Aorta (tissue), 5 donors: ENCODE data around the gene PCP2. TPM values are rescaled to one million over a fixed set of nuclear protein-coding genes. Genes with fewer than 3 reads are reported as not detected.

Experiments used
- ATAC-seq: fragments of 200-7000 bp; cut with Tn5 transposase; one replicate; pipeline ENCODE4 v1.9.1; 2022; ENCODE audit warnings: moderate library complexity; ENCODE audit not compliant: low FRiP score
- DNase-seq, 2 donors: peaks; one replicate each; pipeline ENCODE4 v3.0.0-alpha.2; 2020
- H3K27ac ChIP-seq, 2 donors: one replicate each; pipeline ENCODE4 v1.5.1; 2013; ENCODE audit warnings: low read length in 2 of 2, mild to moderate bottlenecking in 2 of 2, moderate library complexity in 2 of 2, control low read depth in 1 of 2, inconsistent platforms in 1 of 2, low read depth in 1 of 2
- H3K27me3 ChIP-seq, 2 donors: one replicate each; pipeline ENCODE4 v1.6.1; 2013; ENCODE audit warnings: control low read depth in 1 of 2, low read length in 1 of 2, mild to moderate bottlenecking in 1 of 2, moderate library complexity in 1 of 2; ENCODE audit not compliant: insufficient read depth in 2 of 2, control insufficient read depth in 1 of 2
- H3K36me3 ChIP-seq, 2 donors: one replicate each; pipeline ENCODE4 v1.6.1; 2013; ENCODE audit warnings: control low read depth in 1 of 2, low read length in 1 of 2, mild to moderate bottlenecking in 1 of 2; ENCODE audit not compliant: insufficient read depth in 2 of 2, control insufficient read depth in 1 of 2
- H3K4me1 ChIP-seq, 2 donors: one replicate each; pipeline ENCODE4 v1.6.1; 2013; ENCODE audit warnings: low read length in 2 of 2, control low read depth in 1 of 2, mild to moderate bottlenecking in 1 of 2, moderate library complexity in 1 of 2; ENCODE audit not compliant: insufficient read depth in 2 of 2, control insufficient read depth in 1 of 2
- H3K4me3 ChIP-seq, 2 donors: one replicate each; pipeline ENCODE4 v1.5.1; 2013; ENCODE audit warnings: low read length in 2 of 2, control low read depth in 1 of 2, mild to moderate bottlenecking in 1 of 2
- H3K9me3 ChIP-seq: one replicate; pipeline ENCODE4 v1.6.1; 2013; ENCODE audit warnings: mild to moderate bottlenecking, low read length; ENCODE audit not compliant: control insufficient read depth
- WGBS, 2 donors: extraction: QIAGEN DNeasy Blood & Tissue Kit; methylation state at CpG; one replicate each; pipeline ENCODE4 v1.1.7; 2013; 5-methylcytosine and 5-hydroxymethylcytosine counted together
- intact Hi-C, 2 donors: fragments of 100-400 bp; cut with DNase I; formaldehyde crosslinking; loops; one replicate each; pipeline versions ENCODE4 v1.14.2 to v1.15.0; 2022
- polyA plus RNA-seq, 2 donors: library from polyadenylated mRNA; stranded (reverse); fragments of 200-250 nt; gene quantifications; one replicate each; pipeline ENCODE4 v1.2.3, GENCODE V29; 2013
- total RNA-seq, 2 donors: library from RNA; stranded (reverse); fragmentation: NEBNext Ultra II Directional; extraction: Animal tissue kit (Norgen Biotek cat#: 25700); gene quantifications; one replicate each; pipeline ENCODE4 v1.2.1, GENCODE V29; 2021
- donor health status: healthy with polysubstance abuse.
- donor health status: Bipolar disorder and iron deficiency.
- donor health status: DM: no; HTN: no; CAD: no.
- donor health status: DM: no; HTN: no; CAD: no.
- donor health status: DM: yes; HTN: yes; CAD: no.

The PCP2 gene
- total and polyA plus RNA-seq, 4 donors: not detected

- Histone ChIP-seq H3K4me1 (no peaks in the 10 kb centered on the region), H3K9me3 (no peaks in the 10 kb centered on the region), H3K27ac (no peak overlapping the region), H3K36me3 (no peaks in the 10 kb centered on the region), H3K4me3 (no peak overlapping the region), H3K27me3 (no peaks in the 10 kb centered on the region)
- peak; percentile 88 for ATAC-seq
- peak; percentile 86 to 95 for DNase-seq
- intact Hi-C loops: loop anchor here (1.0 to 10.0 kb wide), 3 partner anchors 28 to 145 kb away; partner anchors contain the start of gene TRAPPC5 (in 1 of the 2)
- 3 to 4% methylated on average over 28 of the region's 28 CpGs for WGBS, 2 donors
Measured at GRCh38 chr19:7652061-7652641, 18.6 kb upstream of the PCP2 start.

GRCh38 chr19:7650148-7650547 is 16.6 kb upstream of the PCP2 start:
- ATAC-seq: no peak
- Histone ChIP-seq H3K4me3 (no peak overlapping the region), H3K27ac (no peak overlapping the region), H3K36me3 (no peaks in the 10 kb centered on the region), H3K9me3 (no peaks in the 10 kb centered on the region), H3K4me1 (no peaks in the 10 kb centered on the region), H3K27me3 (no peaks in the 10 kb centered on the region)
- DNase-seq: no peak
- WGBS, 2 donors: 41 to 42% methylated on average over 2 of the region's 2 CpGs
- intact Hi-C loops: loop anchor here (2.0 to 10.0 kb wide), 3 partner anchors 29 to 147 kb away; no protein-coding TSS in a partner anchor

GRCh38 chr19:7648265-7649014 is 14.9 kb upstream of the PCP2 start:
- no peaks in the 10 kb centered on the region for H3K27me3 ChIP-seq
- no peak overlapping the region for H3K4me3 ChIP-seq
- no peak for ATAC-seq
- no peak overlapping the region for H3K27ac ChIP-seq
- no peak for DNase-seq
- intact Hi-C loops: no loop called here
- no peaks in the 10 kb centered on the region for H3K4me1 ChIP-seq
- WGBS, 2 donors: 79% methylated on average over 15 of the region's 15 CpGs
- no peaks in the 10 kb centered on the region for H3K9me3 ChIP-seq
- H3K36me3 ChIP-seq: no peaks in the 10 kb centered on the region

GRCh38 chr19:7647156-7647555 is 13.6 kb upstream of the PCP2 start:
- DNase-seq: no peak
- intact Hi-C loops: no loop called here
- Histone ChIP-seq H3K36me3 (no peaks in the 10 kb centered on the region), H3K27ac (no peak overlapping the region), H3K9me3 (no peaks in the 10 kb centered on the region), H3K4me1 (no peaks in the 10 kb centered on the region), H3K4me3 (no peak overlapping the region), H3K27me3 (no peaks in the 10 kb centered on the region)
- 87 to 90% methylated on average over 26 of the region's 26 CpGs for WGBS, 2 donors
- ATAC-seq: no peak

- 72 to 81% methylated on average over 8 of the region's 8 CpGs for WGBS, 2 donors
- intact Hi-C loops: no loop called here
- no peaks in the 10 kb centered on the region for H3K36me3 ChIP-seq
- H3K27me3 ChIP-seq: no peaks in the 10 kb centered on the region
- no peaks in the 10 kb centered on the region for H3K9me3 ChIP-seq
- H3K4me1 ChIP-seq: no peaks in the 10 kb centered on the region
- no peak overlapping the region for H3K4me3 ChIP-seq
- ATAC-seq (no peak), DNase-seq (no peak)
- H3K27ac ChIP-seq: no peak overlapping the region
Measured at GRCh38 chr19:7646426-7646700, 12.8 kb upstream of the PCP2 start.

- WGBS, 2 donors: 57 to 64% methylated on average over 20 of the region's 20 CpGs
- no peak for DNase-seq
- intact Hi-C loops: no loop called here
- Histone ChIP-seq H3K27me3 (no peaks in the 10 kb centered on the region), H3K27ac (no peak overlapping the region), H3K4me1 (no peaks in the 10 kb centered on the region), H3K9me3 (no peaks in the 10 kb centered on the region), H3K4me3 (no peak overlapping the region), H3K36me3 (no peaks in the 10 kb centered on the region)
- ATAC-seq: no peak
Measured at GRCh38 chr19:7645656-7646425, 12.3 kb upstream of the PCP2 start.

GRCh38 chr19:7645163-7645562 is 11.6 kb upstream of the PCP2 start:
- no peaks in the 10 kb centered on the region for H3K27me3 ChIP-seq
- no peaks in the 10 kb centered on the region for H3K9me3 ChIP-seq
- 88% methylated on average over 14 of the region's 14 CpGs for WGBS, 2 donors
- H3K4me1 ChIP-seq: no peaks in the 10 kb centered on the region
- H3K4me3 ChIP-seq: no peak overlapping the region
- H3K36me3 ChIP-seq: no peaks in the 10 kb centered on the region
- no peak overlapping the region for H3K27ac ChIP-seq
- intact Hi-C loops: no loop called here
- ATAC-seq (peak; percentile 30), DNase-seq (no peak)

GRCh38 chr19:7644550-7644877 is 11.0 kb upstream of the PCP2 start:
- no peaks in the 10 kb centered on the region for H3K27me3 ChIP-seq
- no peak overlapping the region for H3K27ac ChIP-seq
- no peak overlapping the region for H3K4me3 ChIP-seq
- DNase-seq (no peak), ATAC-seq (no peak)
- H3K9me3 ChIP-seq: no peaks in the 10 kb centered on the region
- no peaks in the 10 kb centered on the region for H3K36me3 ChIP-seq
- no peaks in the 10 kb centered on the region for H3K4me1 ChIP-seq
- intact Hi-C loops: no loop called here
- 93 to 94% methylated on average over 20 of the region's 20 CpGs for WGBS, 2 donors
